Liver (tissue), 9 donors: ENCODE measurements around the gene FSIP1. TPM values are rescaled to one million over a fixed set of nuclear protein-coding genes. Genes with fewer than 3 reads are reported as not detected.

Experiments used
- DNase-seq: peaks from one replicate; pipeline ENCODE4 v3.0.0-alpha.2; 2017; ENCODE audit warnings: low spot score
- H3K27ac ChIP-seq, 2 donors: one replicate each; pipeline ENCODE4 v1.7.0; 2013; ENCODE audit warnings: inconsistent platforms in 2 of 2, low read length in 2 of 2, control low read depth in 1 of 2, low read depth in 1 of 2, mild to moderate bottlenecking in 1 of 2
- H3K27me3 ChIP-seq, 4 donors: one replicate each; pipeline versions ENCODE4 v1.6.1 to v1.7.0; 2013; ENCODE audit warnings: low read length in 3 of 4, inconsistent platforms in 1 of 4, mild to moderate bottlenecking in 1 of 4, moderate library complexity in 1 of 4; ENCODE audit not compliant: control insufficient read depth in 4 of 4, insufficient read depth in 4 of 4
- H3K36me3 ChIP-seq, 4 donors: one replicate each; pipeline versions ENCODE4 v1.6.1 to v1.7.0; 2013; ENCODE audit warnings: low read length in 3 of 4, mild to moderate bottlenecking in 3 of 4, low read depth in 1 of 4, moderate library complexity in 1 of 4; ENCODE audit not compliant: control insufficient read depth in 4 of 4, insufficient read depth in 3 of 4
- H3K4me1 ChIP-seq, 4 donors: one replicate each; pipeline versions ENCODE4 v1.6.1 to v1.7.0; 2013; ENCODE audit warnings: low read length in 3 of 4, mild to moderate bottlenecking in 3 of 4, moderate library complexity in 1 of 4; ENCODE audit not compliant: control insufficient read depth in 4 of 4, insufficient read depth in 4 of 4
- H3K4me3 ChIP-seq, 3 donors: one replicate each; pipeline versions ENCODE4 v1.6.1 to v1.7.0; 2013; ENCODE audit warnings: low read length in 3 of 3, control low read depth in 1 of 3, low read depth in 1 of 3, mild to moderate bottlenecking in 1 of 3
- H3K9ac ChIP-seq, 2 donors: one replicate each; pipeline ENCODE4 v1.7.0; 2013; ENCODE audit warnings: low read length in 2 of 2, mild to moderate bottlenecking in 2 of 2, moderate library complexity in 2 of 2, control low read depth in 1 of 2, low read depth in 1 of 2
- H3K9me3 ChIP-seq, 4 donors: one replicate each; pipeline versions ENCODE4 v1.6.1 to v1.7.0; 2013; ENCODE audit warnings: low read length in 3 of 4; ENCODE audit not compliant: control insufficient read depth in 4 of 4
- ATF3 ChIP-seq: IDR thresholded peaks from 2 replicates; pipeline ENCODE4 v1.6.1; 2016; ENCODE audit warnings: antibody characterized with exemption
- CTCF ChIP-seq: fragments of 150-350 bp; IDR thresholded peaks from 2 replicates; pipeline ENCODE4 v1.5.1; 2017; ENCODE audit warnings: improper control_type of control experiment, low read depth, low read length; ENCODE audit not compliant: missing input control
- EGR1 ChIP-seq, 2 donors: IDR thresholded peaks; 2 replicates each; pipeline ENCODE4 v1.6.1; 2016 to 2018; ENCODE audit warnings: antibody characterized with exemption in 2 of 2, low read depth in 2 of 2
- FOXA1 ChIP-seq: IDR thresholded peaks from 2 replicates; pipeline ENCODE4 v1.6.1; 2016; ENCODE audit warnings: antibody characterized with exemption
- FOXA2 ChIP-seq: IDR thresholded peaks from 2 replicates; pipeline ENCODE4 v1.6.1; 2016; ENCODE audit warnings: antibody characterized with exemption
- GABPA ChIP-seq, 2 donors: IDR thresholded peaks in 1 of 2; conservative IDR thresholded peaks in 1 of 2; 2 replicates each; pipeline ENCODE4 v1.6.1; 2016; ENCODE audit warnings: antibody characterized with exemption in 2 of 2, mild to moderate bottlenecking in 1 of 2, moderate library complexity in 1 of 2
- HNF4A ChIP-seq, 2 donors: conservative IDR thresholded peaks; 2 replicates each; pipeline ENCODE4 v1.6.1; 2016; ENCODE audit warnings: antibody characterized with exemption in 2 of 2, mild to moderate bottlenecking in 2 of 2
- HNF4G ChIP-seq: IDR thresholded peaks from 2 replicates; pipeline ENCODE4 v1.6.1; 2016; ENCODE audit warnings: antibody characterized with exemption
- JUND ChIP-seq, 2 donors: IDR thresholded peaks; 2 replicates each; pipeline ENCODE4 v1.6.1; 2016; ENCODE audit warnings: antibody characterized with exemption in 2 of 2
- MAX ChIP-seq: IDR thresholded peaks from 2 replicates; pipeline ENCODE4 v1.6.1; 2016; ENCODE audit warnings: antibody characterized with exemption
- NR2F2 ChIP-seq: IDR thresholded peaks from 2 replicates; pipeline ENCODE4 v1.6.1; 2016; ENCODE audit warnings: antibody characterized with exemption
- RAD21 ChIP-seq, 2 donors: IDR thresholded peaks; 2 replicates each; pipeline ENCODE4 v1.6.1; 2016; ENCODE audit warnings: antibody characterized with exemption in 2 of 2, mild to moderate bottlenecking in 2 of 2
- REST ChIP-seq: IDR thresholded peaks from 2 replicates; pipeline ENCODE4 v1.6.1; 2016; ENCODE audit warnings: antibody characterized with exemption, mild to moderate bottlenecking
- RXRA ChIP-seq, 2 donors: IDR thresholded peaks; 2 replicates each; pipeline ENCODE4 v1.6.1; 2017 to 2018; ENCODE audit warnings: antibody characterized with exemption in 2 of 2, mild to moderate bottlenecking in 1 of 2
- SP1 ChIP-seq: IDR thresholded peaks from 2 replicates; pipeline ENCODE4 v1.6.1; 2018; ENCODE audit warnings: antibody characterized with exemption, mild to moderate bottlenecking
- TAF1 ChIP-seq: conservative IDR thresholded peaks from 2 replicates; pipeline ENCODE4 v1.6.1; 2016; ENCODE audit warnings: antibody characterized with exemption, mild to moderate bottlenecking
- YY1 ChIP-seq: IDR thresholded peaks from 2 replicates; pipeline ENCODE4 v1.6.1; 2016; ENCODE audit warnings: antibody characterized with exemption, mild to moderate bottlenecking
- ZBTB33 ChIP-seq: IDR thresholded peaks from 2 replicates; pipeline ENCODE4 v1.6.1; 2016; ENCODE audit warnings: antibody characterized with exemption
- WGBS: extraction: QIAGEN DNeasy Blood & Tissue Kit; methylation state at CpG from one replicate; pipeline ENCODE4 v1.1.7; 2013; 5-methylcytosine and 5-hydroxymethylcytosine counted together
- polyA plus RNA-seq, 2 donors: library from polyadenylated mRNA; stranded (reverse) in 1 of 2; unstranded in 1 of 2; fragments of 200-250 nt in 1 of 2; fragments of >200 nt in 1 of 2; fragmentation: Nextera tagmentation in 1 of 2; extraction: Ambion mirVana in 1 of 2; gene quantifications; one replicate each; pipeline versions ENCODE4 v1.2.1 to v1.2.3, GENCODE V29; 2013 to 2015
- total RNA-seq, 2 donors: library from RNA; depleted of rRNA; stranded (reverse); fragments of >200 nt; gene quantifications; one replicate each; pipeline ENCODE4 v1.2.3, GENCODE V29; 2014
- donor health status: healthy.
- donor health status: healthy.
- donor health status: healthy.
- donor health status: healthy.
- donor health status: healthy.

FSIP1 gene
- total and polyA plus RNA-seq, 4 donors: 0.05 to 0.29 (median 0.13) TPM

- H3K27me3 ChIP-seq: no peaks in the 10 kb centered on the region
- WGBS: 95% methylated on average over 2 of the region's 2 CpGs
These were observed 36.5 kb downstream of the FSIP1 start for GRCh38 chr15:39746176-39746575.

GRCh38 chr15:39745415-39745814, 37.2 kb downstream of the FSIP1 start:
- peaks cover 0 to 2% (median 0%) of the 10 kb centered on the region in 4 donors for H3K36me3 ChIP-seq
- H3K4me3 ChIP-seq: no peak overlapping the region
- no peaks in the 10 kb centered on the region for H3K9me3 ChIP-seq
- no peaks in the 10 kb centered on the region for H3K27me3 ChIP-seq
- peaks cover 0 to 3% (median 0%) of the 10 kb centered on the region in 4 donors for H3K4me1 ChIP-seq
- no peak for DNase-seq
- H3K27ac ChIP-seq: no peak overlapping the region
- WGBS: 76% methylated on average over 2 of the region's 2 CpGs
- no peak overlapping the region for H3K9ac ChIP-seq
- no peak for TF ChIP-seq RXRA (IDR thresholded peaks at IDR 0.05)
- TF ChIP-seq RAD21 (IDR thresholded peaks at IDR 0.05): no peak
- no peak for TF ChIP-seq SP1
- no peak for TF ChIP-seq JUND (IDR thresholded peaks at IDR 0.05)
- TF ChIP-seq HNF4A (conservative IDR thresholded peaks at IDR 0.05): no peak
- TF ChIP-seq MAX: no peak
- no peak for TF ChIP-seq YY1
- TF ChIP-seq NR2F2: no peak
- TF ChIP-seq EGR1 (IDR thresholded peaks at IDR 0.05; ENCODE audit: low read depth in 2 of 2): no peak
- no peak for TF ChIP-seq TAF1
- TF ChIP-seq HNF4G: no peak
- no peak for TF ChIP-seq ATF3
- TF ChIP-seq FOXA1: no peak
- TF ChIP-seq ZBTB33: no peak
- TF ChIP-seq REST: no peak

More at GRCh38 chr15:39746176-39746575, 36.5 kb downstream of the FSIP1 start:
- Histone ChIP-seq H3K9me3 (no peaks in the 10 kb centered on the region), H3K27ac (no peak overlapping the region), H3K4me3 (no peak overlapping the region), H3K36me3 (no peaks in the 10 kb centered on the region), H3K4me1 (peaks cover 0 to 3% (median 0%) of the 10 kb centered on the region in 4 donors), H3K9ac (no peak overlapping the region)
- TF ChIP-seq NR2F2 (no peak), RAD21 (IDR thresholded peaks at IDR 0.05) (no peak), YY1 (no peak), TAF1 (no peak), CTCF (no peak), FOXA2 (no peak), FOXA1 (no peak), ZBTB33 (no peak), JUND (IDR thresholded peaks at IDR 0.05) (no peak), GABPA (IDR thresholded peaks at IDR 0.05 in 1 of 2, conservative IDR thresholded peaks at IDR 0.05 in 1 of 2) (no peak), RXRA (IDR thresholded peaks at IDR 0.05) (no peak)
- DNase-seq: no peak
